Measurements from ENCODE around the gene RIPOR2.
"Not testable (repeated sequence)": the region's sequence is repeated elsewhere in the genome, so short reads cannot be mapped to it uniquely, and the experiment has no call there.

RIPOR2 gene

GRCh38 chr6:24777227-24777626 is 158.5 kb downstream of the RIPOR2 start:
- H3K9ac ChIP-seq (ENCODE audit: low read length in 2 of 2) = no peak overlapping the region
- no peaks in the 10 kb centered on the region for H3K9me3 ChIP-seq (ENCODE audit: control insufficient read depth in 2 of 2, low read length in 2 of 2)

GRCh38 chr6:24775520-24776058 is 160.2 kb downstream of the RIPOR2 start:
- Histone ChIP-seq H3K27ac (ENCODE audit: low read length) (peak overlapping the region; percentile 85), H3K36me3 (ENCODE audit: control insufficient read depth in 2 of 2, insufficient read depth in 2 of 2, low read length in 2 of 2) (no peaks in the 10 kb centered on the region), H3K27me3 (ENCODE audit: control insufficient read depth in 1 of 2, insufficient read depth in 2 of 2, low read length in 2 of 2) (no peaks in the 10 kb centered on the region), H3K4me1 (ENCODE audit: control insufficient read depth, insufficient read depth, low read length) (peaks cover 3% of the 10 kb centered on the region), H3K9ac (ENCODE audit: low read length in 2 of 2) (peak overlapping the region; percentile 78), H3K9me3 (ENCODE audit: control insufficient read depth in 2 of 2, low read length in 2 of 2) (no peaks in the 10 kb centered on the region), H3K4me3 (ENCODE audit: low read length in 2 of 2) (peak overlapping the region; percentile 100)

More at GRCh38 chr6:24777227-24777626, 158.5 kb downstream of the RIPOR2 start:
- H3K4me3 ChIP-seq (ENCODE audit: low read length in 2 of 2) = no peak overlapping the region
- peaks cover 3% of the 10 kb centered on the region for H3K4me1 ChIP-seq (ENCODE audit: control insufficient read depth, insufficient read depth, low read length)
- no peaks in the 10 kb centered on the region for H3K27me3 ChIP-seq (ENCODE audit: control insufficient read depth in 1 of 2, insufficient read depth in 2 of 2, low read length in 2 of 2)
- no peaks in the 10 kb centered on the region for H3K36me3 ChIP-seq (ENCODE audit: control insufficient read depth in 2 of 2, insufficient read depth in 2 of 2, low read length in 2 of 2)
- H3K27ac ChIP-seq (ENCODE audit: low read length) = no peak overlapping the region

DNA sequence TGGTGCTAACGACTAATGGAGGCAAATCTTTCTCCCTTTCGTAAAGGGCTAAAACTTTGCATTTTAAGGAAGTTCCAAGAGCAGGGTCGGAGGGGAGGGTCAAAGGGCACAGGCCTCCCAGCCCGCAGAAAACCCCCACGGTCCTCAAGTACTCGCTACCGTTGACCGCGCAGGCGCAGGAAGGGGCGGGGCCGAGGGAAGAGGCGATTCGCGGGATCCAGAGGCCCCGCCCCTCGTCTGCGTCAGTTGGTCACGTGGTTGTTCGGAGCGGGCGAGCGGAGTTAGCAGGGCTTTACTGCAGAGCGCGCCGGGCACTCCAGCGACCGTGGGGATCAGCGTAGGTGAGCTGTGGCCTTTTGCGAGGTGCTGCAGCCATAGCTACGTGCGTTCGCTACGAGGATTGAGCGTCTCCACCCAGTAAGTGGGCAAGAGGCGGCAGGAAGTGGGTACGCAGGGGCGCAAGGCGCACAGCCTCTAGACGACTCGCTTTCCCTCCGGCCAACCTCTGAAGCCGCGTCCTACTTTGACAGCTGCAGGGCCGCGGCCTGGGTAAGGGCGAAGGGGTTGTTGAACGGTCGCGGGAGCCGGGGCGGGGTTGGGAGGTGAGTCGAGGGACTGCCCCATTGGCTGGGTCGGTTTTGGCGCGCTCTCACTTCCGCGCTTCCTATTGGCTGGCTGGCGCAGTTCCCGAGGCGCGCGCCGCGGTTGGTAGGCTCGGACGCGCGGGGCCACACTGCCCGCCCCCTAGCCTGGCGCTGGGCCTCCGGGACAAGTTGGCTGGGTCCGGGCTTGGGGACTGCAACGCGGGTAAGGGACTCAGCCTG is 160.9 kb downstream of the RIPOR2 start, which contains the start of gene GMNN:
Gene GMNN, plus strand, starts transcription at position 242 of the 824 bp plus-strand sequence. CDS start 2,310 bp downstream, outside the sequence.
- Histone ChIP-seq H3K9ac (ENCODE audit: low read length in 2 of 2) (peak within 1 kb of the TSS; percentile 82 to 90), H3K27ac (ENCODE audit: low read length) (peak within 1 kb of the TSS; percentile 85), H3K36me3 (ENCODE audit: control insufficient read depth in 2 of 2, insufficient read depth in 2 of 2, low read length in 2 of 2) (no peaks in the 10 kb centered on the region)

DNA sequence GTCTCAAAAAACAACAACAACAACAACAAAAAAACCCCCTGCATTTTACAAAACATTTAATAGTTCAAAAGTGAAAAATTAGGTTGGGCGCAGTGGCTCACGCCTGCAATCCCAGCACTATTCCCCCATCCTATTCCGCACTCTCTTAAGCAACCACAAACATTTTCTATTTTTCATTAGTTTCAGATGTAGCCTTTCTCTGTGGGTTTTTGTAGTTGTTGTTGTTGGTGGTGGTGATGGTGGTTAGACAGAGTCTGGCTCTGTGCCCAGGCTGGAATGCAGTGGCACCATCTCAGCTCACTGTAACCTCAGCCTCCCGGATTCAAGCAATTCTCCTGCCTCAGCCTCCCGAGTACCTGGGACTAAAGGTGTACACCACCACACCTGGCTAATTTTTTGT is 167.4 kb downstream of the RIPOR2 start:
- no peaks in the 10 kb centered on the region for H3K9me3 ChIP-seq (ENCODE audit: control insufficient read depth in 2 of 2, low read length in 2 of 2)
- H3K4me1 ChIP-seq (ENCODE audit: control insufficient read depth, insufficient read depth, low read length) = no peaks in the 10 kb centered on the region
- no peak overlapping the region for H3K9ac ChIP-seq (ENCODE audit: low read length in 2 of 2)
- no peaks in the 10 kb centered on the region for H3K27me3 ChIP-seq (ENCODE audit: control insufficient read depth in 1 of 2, insufficient read depth in 2 of 2, low read length in 2 of 2)
- H3K4me3 ChIP-seq (ENCODE audit: low read length in 2 of 2) = no peak overlapping the region
- H3K27ac ChIP-seq (ENCODE audit: low read length) = no peak overlapping the region
- no peaks in the 10 kb centered on the region for H3K36me3 ChIP-seq (ENCODE audit: control insufficient read depth in 2 of 2, insufficient read depth in 2 of 2, low read length in 2 of 2)

More for the DNA sequence above, 160.9 kb downstream of the RIPOR2 start, which contains the start of gene GMNN:
- Histone ChIP-seq H3K4me3 (ENCODE audit: low read length in 2 of 2) (peak within 1 kb of the TSS; percentile 100), H3K4me1 (ENCODE audit: control insufficient read depth, insufficient read depth, low read length) (peaks cover 3% of the 10 kb centered on the region), H3K27me3 (ENCODE audit: control insufficient read depth in 1 of 2, insufficient read depth in 2 of 2, low read length in 2 of 2) (no peaks in the 10 kb centered on the region), H3K9me3 (ENCODE audit: control insufficient read depth in 2 of 2, low read length in 2 of 2) (no peaks in the 10 kb centered on the region)

GRCh38 chr6:24766680-24767462 is 168.9 kb downstream of the RIPOR2 start:
- Histone ChIP-seq H3K9ac (ENCODE audit: low read length in 2 of 2) (no peak overlapping the region), H3K9me3 (ENCODE audit: control insufficient read depth in 2 of 2, low read length in 2 of 2) (no peaks in the 10 kb centered on the region), H3K27ac (ENCODE audit: low read length) (no peak overlapping the region), H3K4me3 (ENCODE audit: low read length in 2 of 2) (no peak overlapping the region), H3K4me1 (ENCODE audit: control insufficient read depth, insufficient read depth, low read length) (no peaks in the 10 kb centered on the region), H3K36me3 (ENCODE audit: control insufficient read depth in 2 of 2, insufficient read depth in 2 of 2, low read length in 2 of 2) (no peaks in the 10 kb centered on the region), H3K27me3 (ENCODE audit: control insufficient read depth in 1 of 2, insufficient read depth in 2 of 2, low read length in 2 of 2) (no peaks in the 10 kb centered on the region)

GRCh38 chr6:24765968-24766367 is 169.8 kb downstream of the RIPOR2 start:
- not testable (repeated sequence) for H3K27me3 ChIP-seq (ENCODE audit: control insufficient read depth in 1 of 2, insufficient read depth in 2 of 2, low read length in 2 of 2); H3K27ac ChIP-seq (ENCODE audit: low read length); H3K4me1 ChIP-seq (ENCODE audit: control insufficient read depth, insufficient read depth, low read length); H3K9me3 ChIP-seq (ENCODE audit: control insufficient read depth in 2 of 2, low read length in 2 of 2); H3K36me3 ChIP-seq (ENCODE audit: control insufficient read depth in 2 of 2, insufficient read depth in 2 of 2, low read length in 2 of 2); H3K9ac ChIP-seq (ENCODE audit: low read length in 2 of 2); H3K4me3 ChIP-seq (ENCODE audit: low read length in 2 of 2)

DNA sequence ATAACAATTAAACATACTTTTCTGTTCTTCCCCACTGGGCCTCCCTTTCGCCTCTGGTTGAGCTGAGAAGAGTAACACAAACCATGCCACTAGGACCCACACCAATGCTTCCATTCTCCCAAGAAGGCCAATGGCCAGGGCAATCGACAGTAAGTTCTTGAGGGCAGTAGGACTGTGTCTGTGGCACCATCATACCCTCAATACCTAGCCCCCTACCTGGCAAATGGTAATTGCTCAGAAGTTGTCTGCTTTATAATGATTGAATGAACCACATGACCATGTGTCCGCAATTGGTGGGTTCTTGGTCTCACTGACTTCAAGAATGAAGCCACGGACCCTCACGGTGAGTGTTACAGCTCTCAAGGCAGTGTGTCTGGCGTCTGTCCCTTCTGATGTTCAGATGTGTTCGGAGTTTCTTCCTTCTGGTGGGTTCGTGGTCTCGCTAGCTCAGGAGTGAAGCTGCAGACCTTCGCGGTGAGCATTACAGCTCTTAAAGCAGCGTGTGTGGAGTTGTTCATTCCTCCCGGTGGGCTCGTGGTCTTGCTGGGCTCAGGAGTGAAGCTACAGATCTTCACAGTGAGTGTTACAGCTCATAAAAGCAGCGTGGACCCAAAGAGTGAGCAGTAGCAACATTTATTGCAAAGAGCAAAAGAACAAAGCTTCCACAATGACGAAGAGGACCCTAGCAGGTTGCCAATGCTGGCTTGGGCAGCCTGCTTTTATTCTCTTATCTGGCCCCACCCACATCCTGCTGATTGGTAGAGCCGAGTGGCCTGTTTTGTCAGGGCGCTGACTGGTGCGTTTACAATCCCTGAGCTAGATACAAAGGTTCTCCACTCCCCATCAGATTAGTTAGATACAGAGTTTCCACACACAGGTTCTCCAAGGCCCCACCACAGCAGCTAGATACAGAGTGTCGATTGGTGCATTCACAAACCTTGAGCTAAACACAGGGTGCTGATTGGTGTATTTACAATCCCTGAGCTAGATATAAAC is 170.6 kb downstream of the RIPOR2 start:
- not testable (repeated sequence) for H3K27me3 ChIP-seq (ENCODE audit: control insufficient read depth in 1 of 2, insufficient read depth in 2 of 2, low read length in 2 of 2); H3K4me3 ChIP-seq (ENCODE audit: low read length in 2 of 2); H3K36me3 ChIP-seq (ENCODE audit: control insufficient read depth in 2 of 2, insufficient read depth in 2 of 2, low read length in 2 of 2); H3K9ac ChIP-seq (ENCODE audit: low read length in 2 of 2); H3K9me3 ChIP-seq (ENCODE audit: control insufficient read depth in 2 of 2, low read length in 2 of 2); H3K27ac ChIP-seq (ENCODE audit: low read length); H3K4me1 ChIP-seq (ENCODE audit: control insufficient read depth, insufficient read depth, low read length)

DNA sequence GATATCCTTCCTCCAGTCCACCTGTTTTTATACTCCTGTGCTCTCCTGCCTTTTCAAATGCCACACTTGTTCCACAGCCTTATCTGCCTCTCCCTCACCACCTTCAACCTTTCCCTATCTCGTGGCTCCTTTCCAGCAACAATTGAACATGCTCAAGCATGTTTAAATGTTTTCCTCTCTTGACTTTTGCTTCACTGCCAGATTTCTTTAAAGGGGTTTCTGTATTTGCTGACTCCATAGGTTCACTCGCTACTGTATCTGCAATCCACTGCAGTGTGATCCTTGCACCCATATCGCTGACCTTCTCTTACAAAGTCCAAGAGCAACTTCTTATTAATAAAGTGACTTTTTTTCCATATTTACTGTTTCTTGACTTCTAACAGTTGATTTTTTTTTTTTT is 172.2 kb downstream of the RIPOR2 start:
- Histone ChIP-seq H3K4me3 (ENCODE audit: low read length in 2 of 2) (no peak overlapping the region), H3K9me3 (ENCODE audit: control insufficient read depth in 2 of 2, low read length in 2 of 2) (no peaks in the 10 kb centered on the region), H3K27me3 (ENCODE audit: control insufficient read depth in 1 of 2, insufficient read depth in 2 of 2, low read length in 2 of 2) (no peaks in the 10 kb centered on the region), H3K4me1 (ENCODE audit: control insufficient read depth, insufficient read depth, low read length) (no peaks in the 10 kb centered on the region), H3K27ac (ENCODE audit: low read length) (no peak overlapping the region), H3K36me3 (ENCODE audit: control insufficient read depth in 2 of 2, insufficient read depth in 2 of 2, low read length in 2 of 2) (no peaks in the 10 kb centered on the region), H3K9ac (ENCODE audit: low read length in 2 of 2) (no peak overlapping the region)

- Histone ChIP-seq H3K27ac (ENCODE audit: low read length) (no peak overlapping the region), H3K4me3 (ENCODE audit: low read length in 2 of 2) (no peak overlapping the region), H3K27me3 (ENCODE audit: control insufficient read depth in 1 of 2, insufficient read depth in 2 of 2, low read length in 2 of 2) (no peaks in the 10 kb centered on the region)
These were observed 173.9 kb downstream of the RIPOR2 start for GRCh38 chr6:24761851-24762250.

More at GRCh38 chr6:24761851-24762250, 173.9 kb downstream of the RIPOR2 start:
- Histone ChIP-seq H3K9me3 (ENCODE audit: control insufficient read depth in 2 of 2, low read length in 2 of 2) (no peaks in the 10 kb centered on the region), H3K9ac (ENCODE audit: low read length in 2 of 2) (no peak overlapping the region), H3K36me3 (ENCODE audit: control insufficient read depth in 2 of 2, insufficient read depth in 2 of 2, low read length in 2 of 2) (no peaks in the 10 kb centered on the region), H3K4me1 (ENCODE audit: control insufficient read depth, insufficient read depth, low read length) (no peaks in the 10 kb centered on the region)

Data from stomach smooth muscle (tissue), 2 donors.